HG03342 (cell line): ENCODE results near the gene ANO10.

Source experiments
- ATAC-seq: cut with Tn5 transposase; IDR thresholded peaks from one replicate; pipeline ENCODE4 v1.9.1; 2021; ENCODE audit warnings: mild to moderate bottlenecking, moderate library complexity; ENCODE audit not compliant: unreplicated experiment

Gene ANO10

DNA sequence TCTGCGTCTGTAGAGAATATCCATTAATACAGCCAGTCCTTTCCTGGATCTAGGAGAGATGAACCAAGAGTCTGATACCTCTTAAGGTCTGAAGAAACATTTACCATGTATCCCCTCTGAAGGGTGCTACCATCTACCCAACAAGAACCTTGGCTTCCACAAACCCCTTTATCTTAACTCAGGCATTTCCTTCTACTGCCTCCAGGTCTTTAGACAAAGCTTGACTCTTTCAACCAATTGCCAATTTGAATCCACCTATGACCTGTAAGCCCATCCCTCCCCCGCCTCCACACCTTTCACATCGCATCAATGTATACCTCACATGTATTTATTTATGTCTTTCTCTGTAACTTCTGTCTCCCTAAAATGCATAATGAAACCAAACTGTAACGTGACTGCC lies 196.0 kb downstream of the ANO10 start:
- no peak for ATAC-seq

DNA sequence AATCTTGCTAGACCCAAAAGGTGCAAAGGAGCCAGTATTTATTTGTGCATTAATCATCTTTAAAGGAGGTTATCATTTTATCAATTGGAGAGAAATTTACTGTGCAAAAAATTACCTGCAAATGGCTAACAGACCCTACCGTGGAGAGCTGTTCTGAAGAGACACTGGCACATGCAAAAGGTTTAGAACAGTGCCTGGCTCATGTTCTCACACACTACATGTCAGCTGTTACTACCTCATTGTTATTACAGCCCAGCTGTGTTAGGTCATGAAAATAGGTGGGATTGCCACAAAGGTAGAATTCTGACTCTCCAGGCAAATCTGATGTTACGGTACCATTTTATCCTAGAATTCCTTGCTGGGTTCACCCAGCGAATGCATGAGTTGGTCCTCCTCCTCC lies 198.2 kb downstream of the ANO10 start:
- ATAC-seq, result no peak

DNA sequence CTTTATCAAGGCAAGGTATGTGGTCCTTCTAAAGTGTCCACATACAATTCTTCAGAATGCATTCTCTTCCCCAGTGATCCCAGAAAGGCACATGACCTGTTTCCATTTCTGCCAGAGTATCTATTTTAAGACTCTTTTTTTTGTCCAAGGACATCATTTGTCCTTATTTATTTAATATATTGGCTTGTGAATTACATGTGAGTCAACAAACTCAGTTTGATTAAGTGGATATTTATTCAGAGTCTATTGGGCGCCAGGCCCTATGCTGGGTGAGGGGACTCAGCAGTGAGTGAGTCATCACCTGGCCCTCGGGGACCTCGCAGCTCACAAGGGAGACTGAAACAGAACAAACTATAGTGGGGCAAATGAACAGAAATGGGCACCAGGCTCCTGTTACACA lies 198.7 kb downstream of the ANO10 start:
- no peak for ATAC-seq

DNA sequence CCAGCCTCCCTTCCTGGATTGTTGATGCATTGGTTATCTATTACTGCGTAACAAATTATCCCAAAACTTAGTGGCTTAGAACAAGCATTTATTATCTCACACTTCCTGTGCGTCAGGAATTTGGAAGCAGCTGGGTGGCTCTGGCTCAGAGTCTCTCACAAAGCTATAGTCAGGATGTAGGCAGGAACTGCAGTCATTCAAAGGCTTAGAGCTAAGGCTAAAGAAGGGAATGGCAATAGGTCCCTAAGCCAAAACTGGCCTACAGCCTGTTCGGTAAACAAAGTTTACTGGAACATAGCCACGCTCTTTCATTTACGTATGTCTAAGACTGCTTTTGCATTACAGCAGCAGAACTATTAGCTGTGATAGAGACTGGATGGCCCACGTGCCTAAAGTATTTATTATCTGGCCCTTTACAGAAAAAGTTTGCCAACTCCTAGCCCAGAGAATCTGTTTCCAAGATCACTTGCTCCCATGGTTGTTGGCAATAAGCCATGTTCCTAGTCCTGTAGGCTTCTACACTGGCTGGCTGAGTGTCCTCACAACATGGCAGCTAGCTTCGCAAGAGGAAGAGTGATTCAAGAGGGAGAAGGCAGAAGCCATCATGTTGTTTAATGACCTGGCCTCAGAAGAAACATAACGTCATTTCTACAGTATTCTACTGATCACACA lies 203.1 kb downstream of the ANO10 start:
- ATAC-seq, result no peak

DNA sequence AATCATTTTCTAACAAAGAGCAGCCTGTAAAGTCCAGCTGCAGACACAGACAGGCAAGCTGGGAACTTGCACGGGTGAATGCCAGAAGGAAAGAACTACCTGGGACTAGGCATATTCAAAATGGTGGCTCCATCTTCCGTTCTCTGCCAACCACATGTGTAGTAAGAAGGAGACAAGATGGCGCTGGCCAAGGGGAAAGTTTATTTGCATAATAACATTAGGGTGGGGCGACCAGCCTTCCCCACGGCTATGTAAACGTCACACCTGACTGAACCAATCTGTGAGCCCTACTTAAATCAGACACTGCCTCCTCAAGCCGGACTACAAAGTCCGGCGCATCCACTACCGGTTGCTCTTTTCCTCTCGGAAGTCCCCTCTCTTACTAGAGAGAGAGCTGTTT lies 204.7 kb downstream of the ANO10 start:
- ATAC-seq, result no peak

DNA sequence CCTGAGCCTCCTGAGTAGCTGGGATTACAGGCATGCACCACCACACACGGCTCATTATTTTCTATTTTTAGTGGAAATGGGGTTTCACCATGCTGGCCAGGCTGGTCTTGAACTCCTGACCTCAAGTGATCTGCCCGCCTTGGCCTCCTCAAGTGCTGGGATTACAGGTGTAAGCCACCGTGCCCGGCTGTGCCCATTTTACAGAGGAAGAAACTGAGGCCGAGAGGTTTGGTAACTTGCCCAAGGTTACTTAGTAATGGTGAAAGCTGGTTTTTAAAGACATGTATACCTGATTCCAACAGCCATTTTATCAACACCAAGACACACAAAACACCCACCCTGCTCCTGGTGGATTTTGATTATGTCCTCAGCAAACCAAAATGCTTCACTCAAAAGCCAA lies 206.7 kb downstream of the ANO10 start:
- no peak for ATAC-seq

DNA sequence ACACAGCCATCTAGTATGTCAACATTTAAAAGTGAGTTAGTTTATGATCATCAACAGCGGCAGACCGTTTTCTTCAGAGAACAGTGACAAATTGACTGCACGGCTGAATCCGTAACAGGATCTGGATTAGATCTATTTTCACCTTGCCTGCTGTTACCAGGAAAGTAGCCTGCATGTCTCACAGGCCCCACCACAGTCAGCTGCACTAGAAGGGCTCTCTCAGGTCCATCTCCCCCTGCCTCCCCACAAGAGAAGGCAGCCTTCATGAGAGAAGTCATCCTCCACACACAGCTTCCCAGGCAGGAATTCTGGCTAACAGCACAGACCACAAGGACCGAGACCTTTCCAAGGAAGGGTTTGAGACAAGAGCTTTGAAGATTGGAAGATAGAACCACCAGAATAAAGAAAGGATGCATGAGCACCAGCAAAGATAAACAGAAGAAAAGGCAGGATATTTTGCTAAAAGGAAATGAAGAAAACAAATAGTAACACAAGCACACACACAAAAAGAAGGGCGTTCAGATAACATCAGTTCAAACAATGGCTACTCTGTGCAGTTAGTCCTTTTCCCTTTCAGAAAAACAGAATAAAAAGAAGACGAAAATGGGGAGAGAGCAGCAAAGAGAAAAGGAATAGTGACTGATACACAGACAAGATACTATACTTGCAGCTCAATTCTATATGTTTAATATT lies 208.0 kb downstream of the ANO10 start:
- no peak for ATAC-seq

DNA sequence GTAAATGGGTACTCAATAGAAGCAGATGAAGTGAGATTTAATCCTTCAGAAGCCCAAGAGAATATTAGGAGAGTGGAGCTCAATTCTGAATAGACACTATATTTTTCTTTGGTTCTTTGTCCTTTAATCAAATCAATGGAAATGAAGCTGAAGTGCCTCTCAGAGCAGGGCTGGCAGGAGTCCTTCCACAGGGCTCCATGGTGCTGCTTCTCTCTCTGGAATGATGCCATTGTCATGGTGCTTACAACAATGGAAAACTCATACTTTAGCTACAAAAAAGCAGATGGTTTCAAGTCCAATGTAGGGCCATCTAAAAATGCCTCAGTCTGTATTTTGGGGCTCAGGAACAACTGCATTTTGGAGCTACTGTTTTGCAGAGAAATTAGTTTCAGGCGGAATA lies 210.4 kb downstream of the ANO10 start:
- no peak for ATAC-seq

DNA sequence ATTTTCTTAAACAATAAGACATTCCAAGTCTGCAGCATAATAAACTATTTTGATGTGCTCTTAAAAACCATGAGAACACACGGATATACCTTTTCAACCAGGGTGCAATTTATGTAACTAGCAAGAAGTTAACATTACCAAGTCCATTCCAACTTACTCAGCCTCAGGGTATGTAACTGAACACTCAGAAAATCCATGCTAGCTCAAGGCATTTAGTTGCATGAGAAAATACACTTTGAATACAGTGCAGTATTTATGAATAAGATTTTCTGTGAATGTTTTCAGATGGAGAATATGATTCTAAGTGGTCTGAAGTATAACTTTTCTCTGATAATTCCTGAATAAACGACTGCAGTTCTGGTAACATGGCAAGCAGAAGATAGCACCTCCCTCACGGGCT lies 211.2 kb downstream of the ANO10 start:
- ATAC-seq, result no peak

DNA sequence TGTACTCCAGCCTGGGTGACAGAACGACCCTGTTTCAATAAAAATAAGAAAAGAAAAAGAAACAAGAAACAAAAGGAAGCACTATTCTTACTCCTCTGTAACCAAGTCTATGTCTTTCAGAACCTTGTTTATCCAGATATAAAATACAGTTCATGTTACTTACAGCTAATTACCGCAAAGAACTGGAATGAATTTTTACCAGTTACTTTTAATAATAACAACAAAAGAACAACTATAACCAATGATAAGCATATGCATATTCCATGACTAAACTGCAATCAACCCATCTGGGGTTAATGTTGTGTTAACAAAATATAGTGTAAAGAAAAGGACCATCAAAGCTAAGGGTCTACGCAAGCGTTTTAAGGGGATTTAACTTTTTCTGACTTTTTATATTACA lies 212.3 kb downstream of the ANO10 start:
- ATAC-seq, result no peak

DNA sequence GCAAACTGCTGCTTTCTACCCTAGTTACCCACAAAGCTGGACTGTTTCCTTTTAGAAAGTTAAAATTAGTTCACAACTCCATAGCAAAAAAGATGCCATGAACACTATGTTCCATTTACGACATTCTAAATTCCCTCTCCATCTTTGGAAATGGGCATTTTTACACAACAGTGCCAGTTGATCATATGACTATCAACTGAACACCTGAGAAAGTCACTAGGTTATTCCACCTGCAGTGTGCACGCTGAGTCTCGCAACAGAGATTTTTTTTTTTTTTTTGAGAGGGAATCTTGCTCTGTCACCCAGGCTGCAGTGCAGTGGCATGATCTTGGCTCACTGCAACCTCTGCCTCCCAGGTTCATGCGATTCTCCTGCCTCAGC lies 215.2 kb downstream of the ANO10 start:
- ATAC-seq, result no peak

DNA sequence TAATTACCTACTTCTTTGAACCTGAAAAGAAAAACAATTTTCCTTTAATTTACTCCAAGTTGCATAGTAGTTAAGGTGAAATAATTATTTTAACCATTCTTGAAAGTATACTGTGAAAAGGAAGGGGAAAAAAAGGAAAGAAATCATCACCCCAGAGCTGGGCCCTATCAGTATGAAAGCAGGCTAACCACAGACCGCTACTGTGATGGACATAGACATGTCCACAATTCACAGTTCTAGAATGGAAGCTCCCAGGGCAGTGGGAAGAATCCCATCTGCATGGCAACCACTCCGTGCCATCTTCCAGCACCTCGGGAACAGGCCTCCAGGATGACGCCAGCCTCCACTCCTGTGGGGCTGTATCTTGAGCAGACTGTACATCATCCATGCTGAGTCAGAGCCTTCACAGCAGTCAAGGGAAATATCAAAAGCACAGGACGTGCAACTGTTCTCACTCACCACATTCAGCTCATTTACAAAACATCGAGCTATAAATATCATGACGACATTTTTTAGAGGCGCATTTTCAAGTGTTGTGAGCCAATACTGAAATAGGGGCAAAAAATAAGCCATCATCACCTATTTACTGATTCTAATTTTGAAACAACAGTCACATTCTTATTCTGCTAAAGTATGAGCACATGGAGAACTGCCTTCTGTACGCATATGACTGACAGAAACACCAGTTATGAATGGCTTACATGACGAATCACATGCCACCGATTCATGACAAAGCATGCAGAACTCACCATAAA lies 215.7 kb downstream of the ANO10 start:
- ATAC-seq, result no peak

DNA sequence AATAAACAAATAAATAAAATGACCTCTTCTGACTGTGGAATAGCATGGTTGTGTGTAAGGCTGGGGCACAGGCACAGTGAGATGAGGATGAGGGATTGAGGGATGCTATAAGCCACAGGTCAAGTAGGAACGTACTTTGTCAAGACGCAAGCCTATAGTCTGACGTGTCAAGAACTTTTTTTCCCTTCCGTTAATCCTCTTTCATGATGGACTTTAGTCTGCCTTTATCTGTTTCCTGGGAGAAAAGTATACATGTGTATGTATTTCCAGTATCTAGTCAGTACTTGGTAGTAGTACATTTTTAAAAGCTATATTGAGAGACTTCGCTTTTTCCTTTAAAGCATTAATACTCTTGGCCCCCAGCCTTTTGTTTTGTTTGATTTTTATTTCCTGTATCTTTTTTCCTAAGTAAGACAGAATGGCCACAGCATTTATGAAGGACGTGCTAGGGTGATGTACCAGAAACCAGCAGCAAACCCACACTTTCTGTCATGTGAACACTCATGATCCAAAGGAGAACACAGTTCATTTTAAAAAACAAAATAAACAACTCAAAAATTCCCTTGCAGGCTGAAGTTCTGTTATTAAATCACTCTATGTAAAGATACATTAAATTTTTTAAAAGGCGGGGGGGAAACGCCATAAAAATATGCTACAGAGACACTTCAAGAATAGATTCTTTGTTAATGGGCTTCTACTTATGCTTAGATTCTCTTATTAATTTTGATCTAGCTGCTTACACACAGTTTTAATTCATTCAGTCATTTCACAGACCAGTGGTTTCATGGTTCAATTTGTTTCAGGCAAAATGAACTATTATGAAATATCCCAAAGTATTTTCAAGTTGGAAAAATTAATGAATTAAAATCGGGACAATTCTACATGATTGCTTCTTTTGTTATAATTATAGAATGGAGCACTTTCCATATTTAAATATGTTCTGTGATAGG lies 220.8 kb downstream of the ANO10 start:
- no peak for ATAC-seq

DNA sequence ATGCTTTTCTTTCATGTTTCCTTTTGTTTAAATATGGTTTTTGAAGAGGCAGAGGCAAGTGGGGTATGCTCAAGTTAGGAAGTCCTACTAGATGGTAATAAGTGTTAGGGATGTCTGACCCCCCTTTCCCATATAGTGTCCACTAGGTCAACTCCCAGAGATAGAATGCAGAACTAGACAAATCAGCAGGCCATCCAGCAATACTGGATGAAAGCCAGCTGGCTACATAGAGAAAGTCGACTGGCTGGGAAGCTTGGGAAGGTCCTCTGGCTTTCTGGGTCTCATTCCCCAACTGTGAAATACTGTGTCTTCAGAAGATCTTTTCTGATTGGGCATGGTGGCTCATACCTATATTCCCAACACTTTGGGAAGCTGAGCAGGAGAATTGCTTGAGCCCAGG lies 221.6 kb downstream of the ANO10 start:
- ATAC-seq, result no peak

DNA sequence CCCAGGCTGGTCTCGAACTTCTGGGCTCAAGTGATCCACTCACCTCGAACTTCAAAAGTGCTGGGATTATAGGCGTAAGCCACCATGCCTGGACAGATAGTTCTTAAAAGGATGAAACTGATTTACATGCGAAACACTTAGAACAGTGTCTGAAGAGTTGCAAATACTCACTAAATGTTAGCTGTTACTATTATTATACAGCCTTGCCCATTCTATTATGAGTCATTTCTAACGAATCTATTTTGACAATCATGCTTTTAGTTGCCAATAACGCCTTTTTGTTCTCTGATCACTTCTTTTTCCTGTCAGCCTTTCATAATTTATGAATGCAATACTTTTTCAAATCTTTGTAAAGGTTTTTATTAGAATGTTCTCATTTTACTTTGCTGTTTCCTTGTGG lies 222.8 kb downstream of the ANO10 start:
- ATAC-seq, result no peak

DNA sequence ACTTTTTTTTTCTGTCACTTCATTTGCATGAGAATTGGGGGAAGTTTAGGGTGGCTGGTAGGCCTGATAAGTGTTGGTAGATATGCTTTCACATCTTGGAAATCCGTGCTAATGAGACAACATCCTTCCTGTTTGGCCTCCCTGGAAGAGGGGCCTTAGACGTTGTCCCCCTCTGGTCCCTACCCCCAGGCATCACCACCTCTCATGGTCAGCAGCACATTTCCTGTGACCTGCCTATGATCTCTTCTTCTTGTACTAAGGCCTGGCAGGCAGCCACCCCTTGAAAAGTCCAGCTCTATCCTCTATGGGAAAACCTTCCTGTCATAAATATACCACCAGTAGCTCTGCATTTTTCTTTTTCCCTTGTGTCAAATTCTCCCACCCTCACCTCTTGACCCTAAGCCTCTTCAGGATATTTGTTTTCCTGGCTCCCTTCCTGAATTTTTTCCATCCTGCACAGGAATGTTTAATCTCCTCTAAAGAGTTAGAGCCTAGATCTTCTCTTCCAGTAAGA lies 227.7 kb downstream of the ANO10 start:
- ATAC-seq, result no peak

DNA sequence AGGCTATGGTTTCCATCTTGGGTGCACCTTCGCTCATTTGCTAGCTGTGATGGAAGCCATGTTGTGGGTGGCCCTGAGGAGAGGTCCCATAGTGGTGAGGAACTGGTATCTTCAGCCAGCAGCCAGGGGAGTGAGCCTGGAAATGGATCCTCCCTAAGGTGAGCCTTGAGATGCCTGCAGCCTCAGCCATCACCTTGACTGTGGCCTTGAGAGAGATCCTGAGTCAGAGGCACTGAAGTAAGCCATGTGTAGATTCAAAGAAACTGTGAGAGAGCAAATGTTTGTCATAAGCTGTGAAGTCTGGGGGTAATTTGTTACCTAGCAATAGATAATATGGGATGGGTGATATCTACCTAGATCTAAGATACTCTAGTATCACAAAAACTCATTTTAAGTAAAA lies 230.2 kb downstream of the ANO10 start:
- no peak for ATAC-seq

DNA sequence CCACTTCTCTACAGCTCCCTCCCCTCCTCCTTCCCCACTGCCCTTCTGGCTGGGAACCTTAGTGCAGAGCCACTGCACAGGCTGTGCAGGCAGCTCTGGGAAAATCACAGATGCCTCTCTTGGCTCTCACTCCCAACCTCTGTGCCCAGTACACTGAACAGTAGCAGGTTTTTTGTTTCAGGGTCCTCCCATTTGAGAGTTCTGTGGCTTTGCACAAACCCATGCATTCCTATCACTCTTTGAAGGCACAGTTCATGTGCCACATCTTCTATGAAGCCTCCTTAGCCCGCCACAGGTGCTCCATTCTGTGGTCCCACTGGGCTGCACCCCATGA lies 231.6 kb downstream of the ANO10 start:
- ATAC-seq, result no peak

DNA sequence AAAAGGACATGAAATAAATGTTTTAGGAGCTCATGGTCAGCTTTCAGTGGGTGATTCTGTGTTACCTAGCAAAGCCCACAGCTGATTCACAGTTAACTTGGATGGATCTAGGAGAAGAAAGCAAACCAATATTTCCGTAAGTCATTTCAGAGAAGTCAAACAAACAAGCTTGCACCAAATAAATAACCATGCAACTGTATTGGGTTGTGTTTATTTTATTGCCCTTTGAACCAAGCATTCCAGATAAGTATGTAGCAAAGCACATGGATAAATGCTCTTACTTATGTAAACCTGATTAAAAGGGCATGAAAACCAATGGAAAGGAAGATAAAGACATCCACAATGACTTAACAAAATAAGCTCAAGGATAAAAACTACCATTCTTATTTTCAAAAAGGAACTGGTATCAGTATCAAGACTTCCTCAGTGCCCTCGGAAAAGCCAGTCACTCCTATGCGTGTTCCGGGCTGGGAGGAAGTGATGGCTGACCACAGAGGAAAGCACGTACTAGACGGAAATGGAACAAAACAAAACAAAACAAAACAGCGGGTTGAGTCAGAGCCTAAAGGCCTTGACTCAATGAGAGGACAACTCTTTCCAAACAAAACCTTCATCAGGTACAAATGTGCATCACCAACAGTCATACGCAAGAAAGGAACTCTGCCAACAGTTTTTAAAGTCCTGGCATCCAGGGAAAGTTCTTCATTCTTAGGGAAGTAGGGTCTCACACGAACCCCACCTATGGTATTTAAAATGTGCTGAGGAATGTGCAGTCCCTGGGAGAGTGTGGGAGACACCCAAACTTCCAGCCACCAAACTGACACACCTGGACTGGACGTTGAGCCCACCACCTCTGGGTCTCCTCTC lies 232.2 kb downstream of the ANO10 start:
- no peak for ATAC-seq

DNA sequence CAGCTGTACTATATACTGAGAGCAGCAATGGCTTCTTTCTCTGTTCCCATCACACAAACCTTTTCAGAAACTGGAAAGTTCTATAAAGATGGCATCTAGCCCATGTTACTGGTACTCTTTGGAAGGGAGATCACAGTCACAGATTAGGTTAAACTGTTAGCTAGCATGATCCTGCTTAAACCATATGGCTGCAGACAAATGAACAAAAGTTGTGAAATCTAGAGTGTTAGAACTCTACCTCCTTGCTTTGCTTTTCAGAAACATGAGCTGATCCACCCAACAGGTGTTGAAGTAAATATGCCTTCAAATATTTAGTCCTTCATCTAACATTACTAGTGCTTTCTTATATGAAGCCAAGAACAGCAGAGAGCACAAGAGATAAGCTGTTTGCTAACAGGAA lies 232.9 kb downstream of the ANO10 start:
- no peak for ATAC-seq
